HUES6 (cell line): Measurements from ENCODE around the gene DST.

Experiments
- H3K27ac ChIP-seq: 2 replicates; pipeline ENCODE4 v1.7.0; 2013; ENCODE audit warnings: low read depth, mild to moderate bottlenecking, low read length, inconsistent platforms
- H3K27me3 ChIP-seq: 2 replicates; pipeline ENCODE4 v1.6.1; 2013; ENCODE audit warnings: low read length; ENCODE audit not compliant: control insufficient read depth, insufficient read depth
- H3K36me3 ChIP-seq: 2 replicates; pipeline ENCODE4 v1.6.1; 2013; ENCODE audit warnings: low read length; ENCODE audit not compliant: control insufficient read depth, insufficient read depth
- H3K4me1 ChIP-seq: 2 replicates; pipeline ENCODE4 v1.6.1; 2013; ENCODE audit warnings: low read length; ENCODE audit not compliant: control insufficient read depth, insufficient read depth
- H3K4me3 ChIP-seq: 2 replicates; pipeline ENCODE4 v1.5.1; 2013; ENCODE audit warnings: low read depth, low read length
- H3K9ac ChIP-seq: one replicate; pipeline ENCODE4 v1.6.1; 2013; ENCODE audit warnings: mild to moderate bottlenecking, low read length
- H3K9me3 ChIP-seq: 2 replicates; pipeline ENCODE4 v1.6.1; 2013; ENCODE audit warnings: low read depth, low read length; ENCODE audit not compliant: control insufficient read depth, insufficient read depth

DST gene

DNA sequence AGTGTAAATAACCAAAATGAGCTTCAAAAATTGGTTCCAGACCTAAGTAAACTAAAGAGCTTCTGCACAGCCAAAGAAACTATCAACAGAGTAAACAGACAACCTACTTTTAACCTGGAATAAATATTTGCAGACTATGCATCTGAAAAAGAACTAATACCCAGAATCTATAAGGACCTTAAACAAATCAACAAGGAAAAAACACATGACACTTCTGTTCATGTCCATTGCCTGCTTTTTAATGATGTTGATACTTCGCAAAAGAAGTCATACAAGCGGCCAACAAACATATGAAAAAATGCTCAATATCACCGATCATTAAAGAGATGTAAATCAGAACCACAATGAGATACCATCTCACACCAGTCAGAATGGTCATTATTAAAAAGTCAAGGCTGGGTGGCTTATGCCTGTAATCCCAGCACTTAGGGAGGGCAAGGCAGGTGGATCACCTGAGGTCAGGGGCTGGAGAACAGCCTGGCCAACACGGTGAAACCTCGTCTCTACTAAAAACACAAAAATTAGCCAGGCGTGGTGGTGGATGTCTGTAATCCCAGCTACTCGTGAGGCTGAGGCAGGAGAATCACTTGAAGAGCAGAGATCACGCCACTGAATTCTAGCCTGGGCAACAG lies 42.5 kb upstream of the DST start:
- 0 out of 2 replicates have a peak, but pooled peaks cover 5% of the 10 kb centered on the region for H3K4me1 ChIP-seq
- H3K4me3 ChIP-seq: no peak overlapping the region
- no peaks in the 10 kb centered on the region for H3K27me3 ChIP-seq
- H3K9ac ChIP-seq: no peak overlapping the region
- H3K9me3 ChIP-seq: no peaks in the 10 kb centered on the region
- H3K27ac ChIP-seq: no peak overlapping the region
- no peaks in the 10 kb centered on the region for H3K36me3 ChIP-seq

DNA sequence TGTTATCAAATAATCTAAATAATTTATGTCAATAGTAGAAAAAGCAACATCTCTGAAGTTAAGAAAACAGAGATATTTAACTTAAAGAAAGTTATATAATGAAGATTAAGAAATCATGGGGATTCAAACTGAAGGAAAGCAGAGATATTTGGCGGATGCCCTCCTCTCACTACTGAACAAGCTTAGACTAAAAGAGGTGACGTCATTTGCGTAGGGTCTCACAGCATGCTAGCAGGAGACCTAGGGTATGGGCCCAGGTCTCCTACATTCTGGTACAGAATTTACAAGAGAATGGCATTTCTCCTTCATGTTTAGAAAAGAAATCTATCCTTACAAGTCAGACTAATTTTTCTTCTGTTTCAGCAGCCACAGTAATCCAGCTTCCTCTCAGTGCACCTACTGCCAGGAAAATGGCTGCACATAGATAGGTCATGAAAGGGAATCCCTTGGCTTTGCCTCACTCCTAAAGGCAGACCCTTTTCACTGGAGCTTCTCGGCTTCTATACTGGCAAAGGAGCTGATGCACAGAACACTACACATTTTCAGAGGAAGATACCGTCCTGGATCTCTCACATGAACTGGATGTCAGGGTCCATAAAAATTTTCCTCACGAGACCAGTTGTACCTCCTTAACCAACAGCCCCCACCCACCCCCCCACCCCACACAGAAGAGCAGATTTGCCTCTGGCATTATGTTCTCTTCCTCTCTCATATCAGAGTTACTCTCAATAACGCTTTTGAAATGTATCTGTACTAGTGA lies 41.8 kb upstream of the DST start:
- Histone ChIP-seq H3K27ac (no peak overlapping the region), H3K9ac (no peak overlapping the region)

DNA sequence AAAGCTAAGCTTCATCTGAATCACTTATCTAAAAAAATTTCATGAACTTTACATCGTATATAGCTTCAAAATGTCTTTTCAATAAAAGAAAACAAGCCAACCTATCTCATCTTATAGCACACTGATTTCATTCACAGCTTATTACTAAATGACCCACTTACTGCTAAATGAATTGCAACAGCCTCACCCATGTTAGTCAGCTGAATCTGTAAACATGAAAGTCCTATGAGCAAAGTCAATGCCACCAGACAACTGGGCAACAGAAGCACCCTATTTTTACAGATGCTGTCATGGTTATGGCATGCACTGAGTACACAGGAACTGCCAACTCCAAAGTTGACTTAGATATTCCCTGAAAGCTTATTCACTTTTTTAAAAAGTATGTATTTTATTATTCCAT lies 41.2 kb upstream of the DST start:
- no peaks in the 10 kb centered on the region for H3K4me1 ChIP-seq

More for the DNA sequence above, 41.8 kb upstream of the DST start:
- H3K36me3 ChIP-seq: no peaks in the 10 kb centered on the region
- H3K27me3 ChIP-seq: no peaks in the 10 kb centered on the region
- H3K4me3 ChIP-seq: no peak overlapping the region
- H3K9me3 ChIP-seq: no peaks in the 10 kb centered on the region
- 0 out of 2 replicates have a peak, but pooled peaks cover under 1% of the 10 kb centered on the region for H3K4me1 ChIP-seq

DNA sequence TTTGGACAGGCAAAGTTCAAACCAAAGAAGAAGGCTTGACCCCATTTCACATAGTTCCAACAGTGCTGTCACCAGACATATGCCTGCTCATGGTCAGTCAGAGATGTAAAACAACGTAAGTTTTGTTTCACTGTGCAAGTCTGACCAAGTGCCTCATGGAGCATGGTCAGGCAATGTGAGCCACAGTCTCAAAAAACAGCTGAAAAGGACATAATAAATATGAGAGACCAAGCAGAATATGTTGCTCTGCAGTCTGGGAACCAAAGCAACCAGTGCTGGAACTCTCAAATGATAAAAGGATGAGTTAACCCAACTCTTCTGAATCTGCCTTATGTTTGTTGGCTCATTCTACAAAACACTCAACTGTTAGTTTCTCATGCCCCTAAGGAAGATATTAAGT lies 39.9 kb upstream of the DST start:
- no peaks in the 10 kb centered on the region for H3K36me3 ChIP-seq
- no peak overlapping the region for H3K4me3 ChIP-seq
- H3K9me3 ChIP-seq: no peaks in the 10 kb centered on the region
- no peak overlapping the region for H3K9ac ChIP-seq
- H3K27me3 ChIP-seq: no peaks in the 10 kb centered on the region
- H3K27ac ChIP-seq: no peak overlapping the region
- H3K4me1 ChIP-seq: no peaks in the 10 kb centered on the region

More for the DNA sequence above, 41.2 kb upstream of the DST start:
- Histone ChIP-seq H3K27ac (no peak overlapping the region), H3K27me3 (no peaks in the 10 kb centered on the region), H3K9ac (no peak overlapping the region), H3K36me3 (no peaks in the 10 kb centered on the region), H3K9me3 (no peaks in the 10 kb centered on the region), H3K4me3 (no peak overlapping the region)

DNA sequence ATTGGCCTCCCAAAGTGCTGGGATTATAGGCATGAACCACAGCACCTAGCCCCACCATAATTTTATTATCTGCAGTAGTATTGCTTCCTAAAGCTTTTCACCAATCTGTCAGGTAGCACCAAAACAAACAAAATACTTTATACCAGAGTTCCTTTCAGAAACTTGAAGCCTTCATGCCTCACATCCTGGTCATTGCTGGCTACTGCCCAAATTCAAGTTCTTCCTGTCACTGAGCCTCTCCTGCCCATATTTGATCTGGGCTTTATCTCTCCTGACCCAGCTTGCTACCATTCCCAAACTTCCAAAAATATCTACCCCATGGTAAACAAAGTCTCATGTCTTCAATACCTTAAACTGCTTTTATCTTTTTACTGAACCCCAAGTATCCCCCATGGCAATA lies 34.9 kb upstream of the DST start:
- Histone ChIP-seq H3K27ac (no peak overlapping the region), H3K9ac (no peak overlapping the region), H3K27me3 (no peaks in the 10 kb centered on the region), H3K4me3 (no peak overlapping the region), H3K36me3 (no peaks in the 10 kb centered on the region), H3K9me3 (no peaks in the 10 kb centered on the region), H3K4me1 (no peaks in the 10 kb centered on the region)

DNA sequence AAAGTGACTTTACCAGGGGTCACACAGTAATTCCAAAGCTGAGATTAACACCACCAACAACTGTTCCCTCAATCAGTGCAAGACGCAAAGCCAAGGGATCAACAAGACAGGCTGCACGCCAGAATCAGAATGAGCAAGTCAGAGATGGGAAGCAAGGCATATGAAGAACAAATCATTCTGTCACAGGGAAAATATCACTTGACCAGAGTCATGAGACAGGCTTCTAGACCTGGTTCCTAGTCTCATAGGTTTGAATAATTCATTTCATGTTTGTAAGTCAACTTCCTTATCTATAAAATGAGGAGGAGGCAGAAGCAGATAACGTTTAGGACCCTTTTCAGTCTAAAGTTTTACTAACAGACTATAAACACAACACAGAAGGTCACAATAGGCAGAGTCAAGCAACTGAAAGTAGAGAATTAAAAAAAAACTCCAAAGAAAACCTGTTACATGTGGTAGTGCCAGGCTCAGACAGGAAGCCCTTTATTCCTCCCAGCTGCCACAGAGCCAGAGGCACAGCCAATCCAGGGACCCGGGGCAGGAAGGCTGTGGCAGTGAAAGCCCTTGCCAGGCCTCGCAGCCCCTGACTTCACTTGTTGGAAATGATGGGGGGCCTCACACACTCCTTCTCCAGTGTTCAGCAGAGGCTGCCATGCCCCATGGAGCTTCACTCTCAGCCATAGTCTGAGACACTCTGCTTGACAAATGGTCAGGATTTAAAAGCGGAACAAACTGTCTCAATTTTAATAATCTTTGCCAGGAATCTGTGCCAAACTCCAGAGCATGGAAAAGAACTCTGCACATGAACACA lies 29.2 kb upstream of the DST start:
- H3K9ac ChIP-seq: no peak overlapping the region
- no peak overlapping the region for H3K27ac ChIP-seq
- no peaks in the 10 kb centered on the region for H3K9me3 ChIP-seq
- no peaks in the 10 kb centered on the region for H3K4me1 ChIP-seq
- peaks cover 2% of the 10 kb centered on the region; the same call in 1 of the 2 replicates for H3K36me3 ChIP-seq
- H3K4me3 ChIP-seq: no peak overlapping the region
- H3K27me3 ChIP-seq: no peaks in the 10 kb centered on the region

DNA sequence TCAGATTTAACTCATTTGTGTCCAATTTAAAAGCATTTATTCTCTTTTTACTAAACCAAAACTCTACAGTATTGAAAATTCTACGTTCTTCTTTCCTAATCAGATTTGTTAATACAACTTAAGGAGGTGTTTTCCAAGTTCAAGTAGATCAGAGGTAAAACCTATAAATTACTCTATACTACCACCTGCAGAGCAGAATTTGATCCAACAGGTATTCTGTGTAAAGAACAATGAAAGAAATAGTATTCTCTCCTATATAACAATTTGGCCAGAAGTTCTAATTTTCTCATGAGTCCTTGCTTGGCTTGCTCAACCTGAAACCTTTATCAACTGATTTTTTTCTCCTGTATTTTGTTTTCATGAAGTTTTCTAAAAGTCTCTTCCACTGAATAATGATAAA lies 28.5 kb upstream of the DST start:
- H3K36me3 ChIP-seq: peaks cover 2% of the 10 kb centered on the region; the same call in 1 of the 2 replicates
- H3K4me3 ChIP-seq: no peak overlapping the region
- no peak overlapping the region for H3K9ac ChIP-seq
- H3K27ac ChIP-seq: no peak overlapping the region
- no peaks in the 10 kb centered on the region for H3K4me1 ChIP-seq
- no peaks in the 10 kb centered on the region for H3K27me3 ChIP-seq
- no peaks in the 10 kb centered on the region for H3K9me3 ChIP-seq

DNA sequence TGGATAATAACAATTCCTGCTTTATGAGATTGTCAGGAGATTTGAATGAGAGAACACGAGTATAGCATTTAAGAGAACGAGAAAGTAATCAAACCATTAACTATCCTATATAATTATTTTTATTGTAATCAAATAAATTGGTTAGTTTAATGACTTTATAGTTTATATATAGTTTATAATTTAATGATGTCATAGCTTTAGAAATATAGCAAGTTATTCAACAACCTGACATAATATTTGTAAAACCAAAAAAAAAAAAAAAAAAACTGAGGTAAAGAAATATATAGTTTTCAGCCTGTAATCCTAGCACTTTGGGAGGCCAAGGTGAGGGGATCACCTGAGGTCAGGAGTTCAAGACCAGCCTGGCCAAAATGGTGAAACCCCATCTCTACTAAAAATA lies 26.4 kb upstream of the DST start:
- no peaks in the 10 kb centered on the region for H3K9me3 ChIP-seq
- H3K4me1 ChIP-seq: no peaks in the 10 kb centered on the region
- H3K27me3 ChIP-seq: no peaks in the 10 kb centered on the region
- H3K36me3 ChIP-seq: peaks cover 2% of the 10 kb centered on the region; the same call in 1 of the 2 replicates
- H3K27ac ChIP-seq: no peak overlapping the region
- H3K9ac ChIP-seq: no peak overlapping the region
- H3K4me3 ChIP-seq: no peak overlapping the region

DNA sequence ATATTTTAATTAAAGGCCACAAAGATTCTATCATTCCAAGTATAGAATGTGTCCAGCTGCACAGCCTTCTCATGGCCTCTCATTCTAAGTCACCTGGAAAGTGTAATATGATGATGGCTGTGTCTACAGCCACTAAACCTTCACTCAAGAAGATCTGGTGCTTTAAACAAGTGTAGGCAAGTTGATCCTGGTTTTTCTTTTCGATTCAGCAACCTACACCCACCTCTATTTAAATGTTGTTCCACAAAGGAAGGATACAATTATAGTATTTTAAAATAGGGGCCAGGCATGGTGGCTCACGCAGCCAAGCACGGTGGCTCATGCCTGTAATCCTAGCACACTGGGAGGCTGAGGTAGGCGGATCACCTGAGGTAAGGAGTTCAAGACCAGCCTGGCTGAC lies 25.5 kb upstream of the DST start:
- peaks cover 2% of the 10 kb centered on the region; the same call in 1 of the 2 replicates for H3K36me3 ChIP-seq
- H3K4me3 ChIP-seq: no peak overlapping the region
- no peaks in the 10 kb centered on the region for H3K9me3 ChIP-seq
- H3K27ac ChIP-seq: no peak overlapping the region
- H3K4me1 ChIP-seq: no peaks in the 10 kb centered on the region
- H3K9ac ChIP-seq: no peak overlapping the region
- H3K27me3 ChIP-seq: no peaks in the 10 kb centered on the region

DNA sequence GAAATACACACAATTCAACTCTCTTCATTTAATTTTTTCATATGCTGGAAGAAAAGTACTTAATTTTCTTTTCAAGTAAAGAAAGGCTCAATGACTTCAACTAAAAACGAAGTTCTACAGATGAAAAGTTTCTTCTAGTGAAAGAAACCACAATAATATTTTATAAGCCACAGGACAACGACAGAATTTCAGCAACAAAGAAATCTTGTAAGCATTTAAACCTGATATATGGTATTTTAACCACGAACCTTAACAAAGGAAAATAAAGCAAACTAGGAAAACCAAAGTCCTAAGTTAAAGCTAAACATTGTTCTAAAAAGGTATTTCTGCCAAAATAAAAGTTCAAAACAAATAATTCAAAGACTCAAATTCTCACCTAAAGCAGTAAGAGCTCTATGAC lies 24.6 kb upstream of the DST start:
- no peak overlapping the region for H3K27ac ChIP-seq

DNA sequence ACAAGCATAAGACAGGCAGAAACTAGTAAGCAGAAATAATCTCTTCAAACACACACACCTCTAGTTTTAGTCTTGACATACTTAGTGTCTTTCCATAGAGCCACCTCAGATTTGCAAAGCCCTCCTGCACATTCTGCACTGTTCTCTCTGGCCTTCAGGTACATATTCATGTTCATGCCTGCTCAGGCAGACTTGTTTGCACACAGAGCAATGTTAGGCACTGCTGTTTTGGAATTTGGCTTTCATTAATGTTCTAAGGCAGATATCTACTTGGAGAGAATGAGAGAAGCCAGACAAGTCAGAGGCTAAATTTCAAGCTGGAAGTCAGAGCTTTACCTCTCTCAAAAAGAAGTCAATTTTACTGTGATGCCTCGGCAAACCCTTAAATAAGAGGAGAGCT lies 21.3 kb upstream of the DST start:
- Histone ChIP-seq H3K27ac (0 out of 2 replicates have a peak overlapping the region, but pooled peaks have one; percentile 16), H3K4me3 (no peak overlapping the region), H3K27me3 (no peaks in the 10 kb centered on the region), H3K9ac (no peak overlapping the region), H3K9me3 (no peaks in the 10 kb centered on the region), H3K4me1 (peaks cover 22% of the 10 kb centered on the region), H3K36me3 (no peaks in the 10 kb centered on the region; the same call in 1 of the 2 replicates)

More for the DNA sequence above, 24.6 kb upstream of the DST start:
- Histone ChIP-seq H3K4me3 (no peak overlapping the region), H3K9me3 (no peaks in the 10 kb centered on the region), H3K27me3 (no peaks in the 10 kb centered on the region), H3K9ac (no peak overlapping the region), H3K4me1 (no peaks in the 10 kb centered on the region), H3K36me3 (peaks cover 2% of the 10 kb centered on the region; the same call in 1 of the 2 replicates)
